CD4-positive, alpha-beta T cell treated with Interleukin-15 for 1 hour (primary cell): ENCODE data around the gene THOC2.

Experiments
- DNase-seq: peaks from one replicate; pipeline ENCODE4 v3.0.0-alpha.2; 2020

The THOC2 gene

GRCh38 chrX:123563167-123563566 is 169.7 kb downstream of the THOC2 start:
- DNase-seq = no peak

GRCh38 chrX:123562342-123563146 is 170.3 kb downstream of the THOC2 start:
- DNase-seq = no peak

GRCh38 chrX:123561439-123562215 is 171.2 kb downstream of the THOC2 start:
- DNase-seq = no peak

- no peak for DNase-seq
These were observed 182.0 kb downstream of the THOC2 start for GRCh38 chrX:123550829-123551228.
